SKM-1 (cell line): ENCODE measurements around the gene SKAP1.
"Not testable (repeated sequence)": the region's sequence is repeated elsewhere in the genome, so short reads cannot be mapped to it uniquely, and the experiment has no call there.

Source experiments
- DNase-seq: peaks from one replicate; lab custom pipeline; 2025; ENCODE audit not compliant: unreplicated experiment; lab: John Stamatoyannopoulos, UW

The SKAP1 gene

DNA sequence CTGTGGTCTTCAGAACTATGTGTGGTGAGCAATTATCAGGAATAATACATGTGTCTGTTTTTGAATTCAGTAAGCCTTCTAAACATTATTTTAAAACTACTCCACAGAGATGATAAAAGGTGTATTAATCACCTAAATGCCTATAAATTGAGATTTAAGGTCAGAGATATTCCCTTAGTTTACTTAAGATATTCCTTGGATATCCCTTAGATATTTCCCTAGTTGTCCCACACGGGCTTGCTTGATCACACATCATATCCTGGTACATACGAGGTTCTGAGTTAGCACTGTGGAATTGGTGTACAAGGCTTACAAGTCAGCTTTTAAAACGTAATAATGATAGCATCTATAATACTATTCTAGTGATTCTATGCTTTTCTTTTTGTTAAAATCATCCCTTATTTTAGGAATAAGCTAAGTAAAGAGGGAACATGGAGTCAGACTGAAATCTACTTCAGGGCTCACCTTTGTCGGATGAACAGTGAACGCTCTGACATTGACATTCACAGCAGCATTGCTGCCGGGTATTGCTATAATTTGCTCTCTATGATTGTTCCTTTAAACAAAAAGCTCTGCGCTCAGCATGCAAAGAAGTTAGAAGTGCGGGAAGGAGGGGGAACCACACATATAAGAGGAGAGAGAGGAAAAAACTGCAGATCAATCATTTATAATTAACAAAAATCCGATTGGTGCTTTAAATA is 136.5 kb downstream of the SKAP1 start:
- no peak for DNase-seq

DNA sequence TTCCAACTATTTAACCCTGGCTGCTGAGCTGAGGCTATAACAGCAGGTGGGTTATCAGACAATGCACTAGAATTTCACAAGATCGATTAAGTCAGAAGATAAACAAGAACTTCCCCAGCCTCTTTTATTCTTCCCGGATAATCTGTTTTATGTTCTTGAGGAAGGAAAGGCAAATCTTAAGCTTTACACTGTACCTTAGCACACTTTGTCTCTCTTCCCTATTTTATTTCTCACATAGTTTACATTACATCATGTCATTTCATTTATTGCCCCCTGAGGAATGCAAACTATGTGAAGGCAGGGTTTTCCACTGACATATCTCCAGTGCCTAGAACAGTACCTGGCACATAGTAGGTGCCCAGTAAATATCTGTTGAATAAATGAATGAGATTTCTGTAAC is 139.6 kb downstream of the SKAP1 start:
- DNase-seq = no peak

DNA sequence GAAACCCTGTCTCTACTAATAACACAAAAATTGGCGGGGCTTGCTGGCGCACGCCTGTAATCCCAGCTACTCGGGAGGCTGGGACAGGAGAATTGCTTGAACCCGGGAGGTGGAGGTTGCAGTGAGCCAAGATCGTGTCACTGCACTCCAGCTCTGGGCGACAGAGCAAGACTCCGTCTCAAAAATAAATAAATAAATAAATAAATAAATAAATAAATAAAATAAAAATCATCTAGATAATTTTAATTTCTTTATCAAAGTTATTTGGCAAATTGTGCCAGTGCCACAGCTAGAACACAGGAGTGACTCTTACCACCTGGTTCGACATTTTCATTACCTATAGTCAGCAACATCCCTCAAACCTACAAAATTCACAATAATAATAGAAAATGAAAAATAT is 143.1 kb downstream of the SKAP1 start:
- DNase-seq = not testable (repeated sequence)

DNA sequence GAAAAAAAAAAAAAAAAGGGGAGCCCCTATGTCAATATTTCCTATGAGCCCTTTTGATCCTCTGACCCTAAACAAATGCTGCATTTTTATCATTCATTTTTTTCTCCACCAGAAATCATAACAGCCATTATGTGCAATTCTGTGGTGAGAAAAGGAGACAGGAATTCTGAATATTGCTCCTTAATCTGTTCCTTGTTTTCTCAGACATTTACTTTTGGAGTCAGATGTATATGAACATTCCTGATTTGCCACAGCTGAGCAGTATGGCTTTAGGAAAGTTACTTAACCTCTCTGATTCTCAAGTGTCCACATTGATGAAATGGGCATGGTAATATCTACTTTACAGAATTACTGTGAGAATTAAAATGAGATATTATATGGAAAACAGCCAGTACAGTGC is 144.4 kb downstream of the SKAP1 start:
- no peak for DNase-seq

DNA sequence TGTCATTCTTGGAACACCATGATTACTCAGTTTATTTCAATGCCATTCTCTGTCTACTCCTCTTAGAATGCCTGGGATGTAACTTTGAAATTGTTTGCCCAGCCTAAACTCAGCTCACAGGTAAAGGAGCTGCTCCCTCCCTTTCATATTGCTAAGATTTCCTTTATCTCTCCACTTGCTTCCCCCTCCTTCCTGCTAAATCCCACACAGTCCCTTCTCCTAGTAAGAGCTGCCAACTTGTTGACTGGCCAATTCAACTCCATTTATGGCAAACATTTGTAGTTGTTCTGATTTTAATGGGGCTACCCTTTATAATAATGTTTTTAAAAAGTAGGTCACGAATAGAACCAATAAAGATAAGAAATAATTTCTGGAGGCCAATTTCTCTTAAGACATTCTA is 146.1 kb downstream of the SKAP1 start:
- DNase-seq = no peak

DNA sequence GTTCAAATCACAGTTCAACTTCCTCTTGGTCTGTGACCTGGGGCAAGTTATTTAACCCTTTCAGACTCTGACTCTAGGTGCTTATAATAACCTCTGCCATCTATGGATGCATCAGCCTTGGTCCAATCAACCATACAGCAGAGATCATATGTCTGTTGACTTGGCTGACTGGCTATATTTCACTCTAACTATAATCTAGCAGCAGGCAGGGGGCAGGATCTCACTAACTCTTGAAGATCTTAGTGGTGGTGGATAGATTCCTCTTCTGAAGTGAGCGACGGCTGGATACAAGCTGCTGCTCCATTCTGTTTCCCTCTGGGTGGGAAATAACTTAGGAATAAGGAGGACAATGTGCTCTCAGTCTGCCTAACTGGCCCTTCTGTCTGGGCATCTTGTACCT is 146.6 kb downstream of the SKAP1 start:
- no peak for DNase-seq

DNA sequence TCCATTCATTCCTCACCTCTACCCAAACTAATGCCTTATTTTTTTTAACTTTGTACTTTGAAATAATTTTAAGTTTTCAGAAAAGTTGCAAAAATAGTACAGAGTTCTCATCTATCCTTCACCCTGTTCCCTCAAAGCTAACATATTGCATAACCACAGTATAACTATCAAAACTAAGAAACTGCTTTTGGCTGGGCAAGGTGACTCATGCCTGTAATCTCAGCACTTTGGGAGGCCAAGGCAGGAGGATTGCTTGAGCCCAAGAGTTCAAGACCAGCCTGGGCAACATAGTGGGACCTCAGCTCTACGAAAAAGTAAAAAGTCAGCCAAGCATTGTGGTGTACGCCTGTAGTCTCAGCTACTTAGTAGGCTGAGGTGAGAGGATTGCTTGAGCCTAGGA is 147.7 kb downstream of the SKAP1 start:
- no peak for DNase-seq

DNA sequence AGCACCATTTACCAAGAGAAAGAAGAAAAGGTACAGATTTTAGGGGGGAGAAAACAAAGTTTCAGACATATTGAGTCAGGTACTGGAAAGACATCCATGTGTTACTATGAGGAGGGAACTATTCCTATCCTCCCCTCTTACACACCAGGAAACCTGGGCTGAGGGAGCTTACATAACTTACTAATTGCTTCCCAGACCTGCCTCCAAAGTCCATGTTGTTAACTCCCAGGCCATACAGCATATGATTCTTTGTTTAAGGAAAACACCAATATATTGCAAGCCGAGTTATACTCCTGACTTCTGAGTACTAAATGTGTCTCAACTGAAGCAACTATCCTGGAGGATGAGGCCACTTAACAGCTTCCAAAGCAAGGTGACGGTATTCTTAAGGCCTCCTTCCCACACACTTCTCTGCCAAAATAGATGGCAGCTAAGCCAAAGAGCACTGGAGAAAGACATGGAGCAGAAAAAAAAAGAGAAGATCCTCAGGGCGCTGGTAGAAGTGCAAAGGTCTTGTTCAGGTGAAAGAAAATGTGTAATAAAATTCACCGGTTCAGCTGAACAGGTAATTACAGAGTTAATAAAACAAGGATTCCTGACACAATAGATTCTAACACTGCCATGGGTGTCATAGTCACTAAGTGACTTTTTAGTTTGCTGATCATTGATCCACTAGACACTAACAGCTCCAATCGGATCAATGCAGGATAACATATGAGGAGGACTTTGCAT is 151.1 kb downstream of the SKAP1 start:
- no peak for DNase-seq

DNA sequence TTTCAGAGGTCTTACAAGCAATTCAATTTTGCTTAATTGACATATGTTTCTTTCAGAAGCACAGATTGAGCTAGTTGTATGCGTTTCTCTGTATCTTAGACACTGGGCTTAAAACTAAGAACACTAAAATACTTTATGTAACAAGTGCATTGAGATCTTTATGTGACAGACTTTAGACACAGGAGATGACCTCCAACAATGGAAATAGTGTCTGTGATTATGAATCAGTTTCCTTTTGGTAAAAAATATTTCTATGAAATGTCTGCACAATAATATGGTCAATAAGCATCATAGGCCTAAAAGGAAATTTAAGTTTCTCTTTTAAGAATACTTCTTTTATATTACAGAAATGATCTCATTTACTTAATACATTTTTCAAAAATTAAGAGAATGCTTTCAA is 153.2 kb downstream of the SKAP1 start:
- DNase-seq = no peak

DNA sequence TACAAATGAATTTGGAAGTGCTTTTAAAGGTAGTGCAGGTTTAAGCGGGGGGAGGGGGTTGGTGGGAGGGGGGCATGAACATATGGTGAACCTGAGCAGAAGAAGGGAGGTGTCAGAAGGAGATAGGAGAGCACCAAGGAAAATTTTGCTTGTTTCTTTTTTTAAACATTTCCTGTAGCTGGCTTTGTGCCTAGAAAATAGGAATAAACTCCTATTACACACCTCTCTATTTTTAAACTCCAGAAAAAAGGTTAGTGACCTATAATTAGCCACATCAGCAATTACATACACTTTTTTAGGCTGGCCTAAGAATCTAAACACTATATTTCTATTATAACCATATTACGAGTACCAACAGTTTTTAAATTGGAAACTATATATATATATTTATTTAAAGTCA is 159.1 kb downstream of the SKAP1 start:
- no peak for DNase-seq

DNA sequence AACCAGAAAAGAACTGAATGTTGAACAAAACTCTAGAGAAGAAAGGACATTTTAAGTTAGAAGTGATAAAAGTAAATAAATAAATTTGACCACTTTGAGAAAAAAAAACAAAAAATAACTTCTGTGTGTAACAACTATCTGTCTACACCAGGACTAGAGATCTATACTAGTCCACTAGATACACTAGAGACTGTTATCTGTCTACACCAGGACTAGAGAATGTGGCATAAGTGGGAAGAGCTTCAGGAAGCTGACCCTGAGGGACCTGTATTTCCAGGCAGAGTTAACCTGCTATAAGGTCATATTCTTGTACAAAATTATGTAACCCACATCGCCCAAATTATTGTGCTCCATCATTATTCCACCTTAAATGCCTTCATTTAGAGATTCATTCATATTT is 160.8 kb downstream of the SKAP1 start:
- DNase-seq = no peak

DNA sequence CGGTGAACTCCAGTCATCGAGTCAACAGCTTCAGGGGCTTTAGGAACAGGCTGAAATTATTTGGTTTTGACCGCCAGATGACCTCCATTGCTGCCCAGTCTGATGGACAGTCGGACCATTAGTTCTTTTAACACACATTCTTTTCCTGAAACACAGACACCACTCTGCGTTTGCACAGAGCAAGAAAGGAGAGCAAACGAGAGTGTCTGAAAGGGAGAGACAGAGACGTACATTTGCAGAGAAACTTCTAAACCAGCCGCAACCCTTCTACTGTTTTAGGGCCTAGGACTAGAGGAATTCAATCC is 166.3 kb downstream of the SKAP1 start:
- DNase-seq = no peak

DNA sequence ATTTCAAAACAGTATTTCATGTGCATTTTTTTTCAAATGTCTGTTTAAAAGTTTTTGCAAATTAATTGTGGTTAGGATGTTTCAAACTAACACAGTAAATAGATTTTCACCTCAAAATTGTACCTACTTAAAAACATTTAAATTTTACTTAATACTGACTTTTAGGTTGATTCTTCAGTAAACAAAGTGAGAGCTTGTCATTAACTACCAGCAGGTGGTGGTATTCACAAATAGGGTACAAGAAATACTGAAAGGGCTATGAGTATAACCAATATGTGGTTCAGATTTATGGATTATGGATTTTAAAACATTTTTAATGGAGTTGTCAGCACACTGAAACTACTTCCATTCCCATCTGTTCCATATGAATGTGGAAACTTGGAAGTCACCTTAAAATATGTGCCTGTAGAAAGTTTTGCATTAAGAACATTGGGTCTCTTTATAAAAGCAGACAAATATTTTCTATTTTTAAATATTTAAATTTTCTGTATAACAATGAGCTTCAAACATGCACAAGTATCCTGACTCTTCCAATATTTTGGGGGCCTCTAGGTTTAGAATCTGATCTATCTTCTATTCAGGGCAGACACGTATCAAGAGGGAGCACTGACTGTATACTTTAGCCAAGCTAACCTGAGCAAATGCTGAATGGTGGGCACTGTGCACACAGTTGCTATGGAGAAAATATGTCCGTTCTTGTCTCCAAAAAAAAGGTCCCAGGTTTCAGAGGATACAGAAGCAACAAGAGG is 166.9 kb downstream of the SKAP1 start:
- DNase-seq = peak; percentile 8

DNA sequence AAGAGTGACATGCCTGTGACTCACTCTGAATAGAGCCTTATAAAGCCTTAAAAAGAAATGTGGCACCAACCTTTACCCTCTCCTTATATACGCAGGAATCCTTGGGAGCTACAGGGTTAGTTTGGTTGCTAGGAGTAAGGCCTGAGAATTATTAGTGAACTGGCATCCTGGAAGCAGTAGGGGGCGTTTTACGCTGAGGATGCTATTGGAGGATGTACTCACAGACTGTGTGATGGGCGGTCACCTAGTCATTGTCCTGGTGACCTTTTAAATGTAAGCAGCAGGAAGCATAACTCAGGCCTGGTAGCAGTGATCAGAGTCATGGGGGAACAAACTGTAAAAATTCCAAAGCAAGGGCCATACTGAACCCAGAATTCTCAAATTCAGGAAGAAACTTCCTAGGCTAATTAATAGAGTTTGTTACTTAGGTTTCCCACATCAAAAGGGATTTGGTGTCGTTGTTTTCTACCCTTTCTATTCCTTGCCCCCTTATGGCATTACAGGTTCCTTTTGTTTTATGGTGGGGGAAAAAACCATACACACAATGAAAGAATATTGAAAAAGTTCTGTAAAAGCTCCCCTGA is 168.6 kb downstream of the SKAP1 start:
- DNase-seq = peak; percentile 33

DNA sequence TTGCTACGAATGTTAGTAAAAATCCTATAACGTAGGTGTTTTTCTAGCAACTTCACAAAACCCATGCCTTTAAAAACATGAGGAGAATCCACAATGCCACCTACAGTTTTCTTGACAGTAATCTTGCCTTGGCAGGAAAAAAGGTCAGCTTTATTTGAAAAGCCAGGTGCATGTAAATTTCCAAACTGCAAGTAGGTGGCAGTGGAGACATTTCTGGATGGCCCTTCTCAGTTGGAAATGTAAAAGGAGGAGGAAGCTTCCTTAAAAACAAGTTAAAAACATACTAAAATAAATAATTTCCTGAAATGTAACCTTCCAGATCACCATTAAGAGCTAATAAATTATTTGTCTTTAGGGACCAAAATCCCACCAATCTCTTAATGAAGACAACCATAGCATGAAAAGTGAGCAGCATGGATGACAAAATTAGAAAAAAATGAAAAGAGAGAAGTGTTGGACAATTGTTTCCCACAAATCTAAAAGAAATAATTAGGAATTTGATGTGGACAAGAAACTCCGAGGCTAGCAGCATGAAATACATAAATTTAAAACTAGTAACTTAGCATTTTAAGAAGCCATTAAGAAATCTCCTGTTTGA is 170.2 kb downstream of the SKAP1 start:
- DNase-seq = peak; percentile 10

DNA sequence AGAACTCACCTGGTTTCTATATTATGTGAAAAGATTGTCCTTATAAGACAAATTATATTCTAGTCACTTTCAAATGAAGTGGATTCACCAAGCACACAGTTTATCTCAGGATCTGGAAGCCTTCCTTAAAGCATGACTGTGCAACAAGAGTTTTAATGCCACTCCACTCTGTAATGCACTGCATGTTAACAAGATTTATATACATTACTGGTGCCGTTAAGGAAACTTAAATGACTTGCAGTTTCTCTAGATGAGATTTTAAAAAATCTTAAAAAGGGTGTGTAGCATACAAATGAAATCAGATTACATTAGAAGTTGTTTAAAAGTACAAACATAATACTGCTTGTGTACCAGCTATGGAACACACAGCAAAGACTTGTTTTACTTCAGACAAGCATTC is 171.7 kb downstream of the SKAP1 start:
- DNase-seq = no peak

DNA sequence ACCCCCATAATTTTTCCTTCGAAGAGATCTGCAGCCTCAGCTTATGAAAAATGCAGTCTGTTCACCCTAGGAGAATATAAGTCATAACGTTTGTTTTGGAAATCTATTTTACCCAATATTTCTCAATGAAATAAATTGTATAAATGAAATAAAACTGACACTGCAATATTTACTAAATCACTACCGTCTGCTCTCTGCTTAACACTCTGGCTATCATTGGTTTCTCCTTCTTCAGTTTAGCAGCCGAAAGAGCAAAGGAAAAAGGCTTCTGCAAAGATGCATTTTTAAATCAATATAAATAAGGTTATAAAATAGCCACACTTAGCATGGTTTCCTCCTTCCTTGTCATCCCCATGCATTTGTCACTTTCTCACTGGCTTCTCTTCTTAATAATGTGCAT is 174.3 kb downstream of the SKAP1 start:
- DNase-seq = no peak

DNA sequence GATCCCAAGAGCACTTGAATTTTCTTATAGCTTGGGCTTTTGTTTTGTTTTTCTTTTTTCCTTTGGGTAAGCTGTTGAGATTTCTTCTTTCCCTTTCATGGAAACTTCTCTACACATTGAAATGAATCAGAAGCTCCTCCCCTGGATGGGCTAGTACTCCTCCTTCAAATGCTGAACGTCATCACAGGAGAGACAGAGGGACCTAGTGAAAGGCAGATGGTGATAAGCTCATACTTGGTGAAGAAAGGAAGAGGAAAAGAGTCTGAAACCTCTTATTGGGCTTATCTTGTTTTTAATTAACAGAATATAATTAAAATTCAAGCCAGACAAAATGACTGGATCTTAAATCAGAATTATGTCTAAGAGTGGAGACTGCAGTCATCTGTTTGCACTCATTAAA is 175.1 kb downstream of the SKAP1 start:
- DNase-seq = no peak

DNA sequence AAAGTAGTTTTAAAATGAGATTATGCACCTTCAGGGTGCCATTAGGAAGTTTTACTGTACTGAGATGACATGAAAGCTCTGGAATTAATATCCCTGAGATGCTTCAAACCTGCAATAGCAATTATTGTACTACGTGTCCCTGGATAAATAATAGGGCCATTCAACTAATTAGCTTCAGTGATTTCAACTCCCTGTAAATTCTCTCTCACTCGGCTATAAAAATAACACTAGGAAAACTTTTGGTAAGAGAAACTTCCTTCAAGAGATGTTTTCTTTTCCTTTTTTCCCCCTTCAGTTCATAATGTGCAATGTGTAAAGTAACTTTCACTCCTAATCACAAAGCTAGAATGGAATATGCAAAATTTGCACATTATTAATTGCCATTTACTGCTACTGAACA is 176.0 kb downstream of the SKAP1 start:
- no peak for DNase-seq

DNA sequence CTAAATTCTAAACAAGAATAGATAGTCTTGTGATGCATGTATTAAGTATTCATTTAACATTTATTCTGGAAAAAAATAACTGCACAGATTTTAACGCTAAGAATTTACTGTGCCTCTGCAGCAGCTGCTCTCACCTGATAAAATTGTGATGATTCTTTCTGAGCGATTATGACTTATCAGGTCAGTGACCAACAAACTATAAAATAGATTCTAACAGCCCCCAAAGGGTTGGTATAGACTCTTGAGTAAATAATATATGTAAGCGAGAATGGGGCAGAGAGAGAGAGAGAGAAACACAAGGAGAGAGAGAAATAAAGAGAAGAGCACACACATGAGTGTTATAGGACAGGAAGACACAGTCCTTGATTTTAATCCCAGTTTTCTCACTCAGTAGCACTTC is 178.1 kb downstream of the SKAP1 start:
- no peak for DNase-seq

DNA sequence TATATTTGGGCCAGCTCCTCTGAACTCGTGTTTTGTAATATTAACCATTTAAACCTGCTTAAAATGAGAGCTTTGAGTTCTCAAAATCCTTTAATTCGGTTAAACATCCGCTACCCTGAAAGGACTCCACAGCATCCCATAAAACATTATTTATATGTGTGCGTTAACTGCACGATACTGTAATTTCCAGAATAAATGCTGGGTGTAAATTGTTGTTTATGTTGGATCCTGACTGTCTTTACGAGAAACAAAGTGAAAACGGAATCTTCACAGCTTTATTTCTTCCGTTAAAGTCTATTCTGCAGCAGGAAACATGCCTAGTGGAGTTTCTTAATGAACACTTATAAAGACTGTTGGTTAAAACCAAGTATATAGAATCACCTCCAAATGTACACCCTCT is 179.1 kb downstream of the SKAP1 start:
- no peak for DNase-seq

DNA sequence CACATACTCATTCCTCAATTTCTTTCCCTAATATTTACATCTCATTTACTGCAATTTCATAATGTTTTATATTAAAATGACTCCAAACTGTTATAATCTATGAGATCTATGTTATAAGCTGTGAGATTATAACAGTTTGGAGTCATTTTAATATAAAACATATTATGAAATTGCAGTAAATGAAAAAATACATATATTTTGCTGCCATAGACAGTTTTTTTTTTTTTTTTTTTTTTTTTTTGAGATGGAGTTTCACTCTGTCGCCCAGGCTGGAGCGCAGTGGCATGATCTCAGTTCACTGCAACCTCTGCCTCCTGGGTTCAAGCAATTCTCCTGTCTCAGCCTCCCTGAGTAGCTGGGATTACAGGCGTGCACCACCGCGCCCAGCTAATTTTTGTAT is 180.0 kb downstream of the SKAP1 start:
- DNase-seq = not testable (repeated sequence)
